LHCN-M2 (cell line): ENCODE results near the gene NCBP2. TPM values are rescaled to one million over a fixed set of nuclear protein-coding genes. Genes with fewer than 3 reads are reported as not detected.

ENCODE experiments used
- DNase-seq: peaks from one replicate; pipeline ENCODE4 v3.0.0-alpha.2; 2012; ENCODE audit warnings: low read depth
- total RNA-seq: library from RNA; depleted of rRNA; stranded (reverse); fragments of >200 nt; gene quantifications from 2 replicates; pipeline ENCODE4 v1.2.3, GENCODE V29; 2014

NCBP2 gene
- total RNA-seq, 1 experiment from 2014 or later = 84.8 TPM

DNA sequence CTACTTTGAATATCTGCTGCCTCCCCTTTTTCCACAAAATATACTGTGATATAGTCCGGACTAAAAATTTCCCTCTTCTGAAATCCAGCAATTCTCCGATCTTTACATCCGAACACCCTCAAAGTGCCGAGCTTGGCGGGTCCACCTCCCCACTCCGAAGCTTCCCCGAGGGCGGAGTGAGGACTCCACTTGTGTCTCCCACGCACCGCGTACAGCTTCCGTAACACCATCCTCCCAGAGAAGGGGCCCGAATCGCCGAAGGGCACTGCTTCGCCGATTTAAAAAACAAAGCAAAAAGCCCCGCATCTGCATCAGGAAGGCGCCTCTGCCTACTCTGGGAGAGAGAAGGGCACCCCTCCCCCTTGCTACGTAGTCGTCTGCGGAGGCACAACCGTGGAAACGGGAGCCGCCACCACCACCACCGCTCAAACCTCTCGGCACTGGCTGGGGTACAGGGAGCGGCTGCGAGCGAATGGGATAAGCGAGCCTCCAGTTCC, 551 bp downstream of the NCBP2 start:
- DNase-seq = no peak

DNA sequence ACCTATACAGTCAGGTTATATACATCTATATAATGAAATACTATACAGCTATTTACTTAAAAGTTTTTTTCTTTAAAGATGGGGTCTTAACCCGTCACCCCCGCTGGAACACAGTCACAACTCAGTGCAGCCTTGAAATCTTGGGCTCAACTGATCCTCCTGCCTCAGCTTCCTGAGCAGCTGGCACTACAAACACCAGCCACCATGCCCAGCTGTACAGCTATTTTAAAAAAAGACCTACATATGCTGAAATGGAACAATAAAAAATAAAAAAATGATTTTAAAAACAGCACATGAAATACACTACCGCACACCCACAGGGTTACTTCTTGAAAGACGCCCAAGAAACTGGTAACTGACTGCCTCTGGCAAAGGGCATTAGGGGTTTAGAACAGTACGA, 3.8 kb downstream of the NCBP2 start:
- DNase-seq = no peak

DNA sequence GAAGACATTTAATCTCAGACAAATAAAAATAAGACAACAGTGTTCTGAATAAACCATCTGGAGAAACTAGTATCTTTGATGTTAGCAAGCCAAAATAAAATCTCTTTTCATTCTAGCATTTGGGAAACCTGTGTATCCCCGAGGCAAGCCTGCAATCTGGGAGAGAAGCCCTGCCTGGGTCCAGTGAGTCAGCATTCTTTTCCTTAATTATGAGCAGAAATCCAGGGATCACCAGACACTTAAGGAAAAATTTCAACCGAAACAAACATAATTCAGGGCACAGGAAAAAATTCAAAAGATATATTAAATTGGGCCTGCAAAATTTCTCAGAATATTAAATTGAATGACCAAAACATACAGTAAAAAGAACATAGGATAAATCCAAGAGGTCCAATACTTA, 4.2 kb downstream of the NCBP2 start:
- no peak for DNase-seq

DNA sequence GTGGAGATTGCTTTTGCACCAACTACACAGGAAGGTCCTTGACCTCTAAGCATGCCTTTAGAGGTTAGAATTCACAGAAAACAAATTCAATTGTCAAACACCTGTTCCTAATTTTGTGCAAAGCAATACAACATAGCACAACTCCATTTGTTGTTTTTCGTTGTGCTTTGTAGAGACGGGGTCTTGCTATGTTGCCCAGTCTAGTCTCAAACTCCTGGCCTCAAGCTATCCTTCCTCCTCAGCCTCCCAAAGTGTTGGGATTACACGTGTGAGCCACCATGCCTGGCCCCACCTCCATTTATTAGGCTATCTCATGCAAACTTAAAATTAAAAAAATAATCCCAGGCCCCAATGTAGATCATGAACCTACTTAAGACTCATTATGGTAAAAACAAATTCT, 6.0 kb downstream of the NCBP2 start:
- DNase-seq = no peak

DNA sequence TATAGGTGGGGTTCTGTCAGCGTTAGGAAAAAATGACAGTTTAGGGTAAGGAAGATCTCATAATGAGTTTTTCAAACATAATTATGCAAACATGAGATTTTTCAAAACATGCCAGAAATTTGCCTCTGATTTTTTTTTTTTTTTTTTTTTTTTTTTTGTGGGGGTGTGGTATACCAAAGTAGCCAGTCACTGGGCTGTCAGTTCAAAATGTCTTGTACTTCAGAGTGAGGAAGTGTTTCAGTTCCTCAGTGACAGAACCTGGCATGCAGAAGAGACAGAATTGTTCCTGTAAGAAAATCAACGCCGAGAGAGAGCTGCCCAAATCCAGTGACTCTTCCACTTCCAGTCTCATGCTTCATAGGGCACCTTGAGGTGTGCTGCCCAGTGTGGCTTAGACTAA, 9.7 kb downstream of the NCBP2 start:
- no peak for DNase-seq

DNA sequence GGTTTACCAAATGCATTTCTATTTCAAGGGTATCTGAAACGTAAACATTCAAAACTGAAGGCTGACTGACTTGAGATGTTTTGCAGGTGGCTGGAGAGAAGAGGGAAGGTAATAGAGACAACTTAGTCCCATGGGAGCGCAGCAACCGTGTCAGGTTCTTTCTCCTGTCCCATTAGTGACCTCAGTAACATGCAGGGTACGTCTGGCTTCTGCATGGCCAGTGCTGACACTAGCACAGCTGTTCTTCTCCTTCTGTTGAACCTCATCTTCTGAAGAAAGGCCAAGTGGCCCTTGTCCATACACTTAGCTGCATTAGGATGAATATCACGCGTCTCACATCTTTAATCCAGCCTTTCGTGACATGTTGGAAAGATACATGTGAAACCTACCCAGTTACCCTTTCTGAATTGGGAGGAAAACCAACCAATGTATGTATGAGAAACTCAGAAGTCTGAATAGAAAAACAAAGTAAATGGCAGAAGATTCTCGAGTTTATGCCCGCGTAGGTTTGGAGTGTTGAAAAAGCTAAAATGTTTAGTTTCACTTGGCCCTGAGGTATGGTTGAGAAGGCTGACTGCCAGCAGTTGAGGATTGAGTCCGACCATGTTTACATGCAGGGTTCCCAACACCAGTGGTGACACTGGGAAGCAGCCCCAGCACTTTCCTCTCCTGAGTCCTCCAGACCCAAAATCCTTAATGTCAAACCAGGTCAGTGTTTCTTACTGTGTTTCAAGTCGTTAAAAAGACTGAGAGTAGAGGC, 10.3 kb downstream of the NCBP2 start:
- no peak for DNase-seq

DNA sequence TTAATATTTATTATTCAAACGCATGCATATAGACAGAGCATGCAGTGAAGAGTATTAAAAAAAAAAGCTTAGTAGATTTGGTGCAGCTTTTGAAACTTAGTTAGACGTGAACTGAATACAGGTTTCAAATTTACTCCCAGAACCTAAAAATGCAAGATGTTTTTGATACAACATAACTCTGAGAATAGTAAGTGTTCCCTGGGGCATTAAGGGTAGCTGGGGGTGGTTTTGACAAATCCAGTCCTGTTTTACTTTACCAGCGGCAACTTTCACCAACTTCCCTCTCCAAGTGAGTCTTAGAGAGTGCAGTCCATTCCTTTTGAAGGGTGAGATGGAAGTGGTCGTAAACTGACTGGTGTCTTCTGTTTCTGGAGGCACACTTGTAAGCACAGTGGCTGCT, 11.2 kb downstream of the NCBP2 start:
- no peak for DNase-seq

DNA sequence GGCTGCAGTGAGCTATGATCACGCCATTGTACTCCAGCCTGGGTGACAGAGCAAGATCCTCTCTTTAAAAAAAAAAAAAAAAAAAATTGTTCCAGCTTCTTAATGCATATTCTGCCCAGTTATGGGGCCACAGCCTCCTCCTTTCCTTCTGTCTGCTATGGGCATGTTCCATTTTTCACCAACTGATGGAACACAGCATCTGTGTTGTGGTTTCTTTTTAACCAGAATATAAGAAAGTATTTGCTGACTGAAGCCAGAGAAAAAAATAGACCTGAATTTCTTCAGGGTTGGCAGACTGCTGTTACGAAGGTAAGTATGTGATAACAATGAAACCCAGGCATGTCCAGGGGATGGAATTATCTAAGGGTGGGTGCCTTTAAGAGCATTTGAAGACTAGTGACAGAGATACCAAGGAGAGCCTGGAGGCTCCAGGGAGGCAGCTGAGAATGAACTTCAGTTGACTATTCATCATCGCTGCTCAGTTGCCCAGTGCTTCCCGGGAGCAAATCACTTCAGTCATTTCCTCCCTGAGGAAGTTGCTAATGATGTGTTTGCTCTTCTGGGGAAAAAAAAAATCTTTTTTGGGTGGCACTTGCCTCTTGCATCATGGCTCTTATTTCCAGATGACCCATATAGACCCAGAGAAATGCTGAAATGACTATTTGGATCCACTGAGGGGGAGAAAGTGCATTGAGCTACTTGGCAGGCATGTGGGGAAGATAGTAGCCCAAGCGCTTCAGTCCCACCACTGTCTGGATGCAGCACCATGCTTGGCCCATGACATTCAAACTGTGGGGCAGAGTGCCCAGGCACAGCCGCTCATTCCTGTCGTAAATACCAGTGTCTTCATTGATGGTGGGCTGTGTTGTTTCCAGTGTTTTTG, 14.5 kb downstream of the NCBP2 start:
- peak; percentile 9 for DNase-seq

DNA sequence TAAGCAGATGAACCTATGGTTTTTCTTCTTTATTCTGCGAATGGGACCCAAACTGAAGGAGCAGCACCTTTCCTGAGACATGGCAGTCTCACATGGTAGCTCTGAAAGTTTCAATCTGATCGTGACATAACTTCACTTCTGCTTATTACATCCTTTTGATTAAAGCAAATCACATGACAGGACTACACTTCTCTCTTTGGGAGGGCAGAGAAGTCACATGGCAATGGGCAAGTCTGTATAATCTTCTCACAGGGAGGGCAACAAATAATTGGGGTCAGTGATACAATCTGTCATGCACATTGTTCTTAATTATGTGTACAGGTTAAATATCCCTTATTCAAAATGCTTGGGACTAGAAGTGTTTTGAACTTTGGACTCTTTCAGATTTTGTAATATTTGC, 21.6 kb downstream of the NCBP2 start:
- no peak for DNase-seq

DNA sequence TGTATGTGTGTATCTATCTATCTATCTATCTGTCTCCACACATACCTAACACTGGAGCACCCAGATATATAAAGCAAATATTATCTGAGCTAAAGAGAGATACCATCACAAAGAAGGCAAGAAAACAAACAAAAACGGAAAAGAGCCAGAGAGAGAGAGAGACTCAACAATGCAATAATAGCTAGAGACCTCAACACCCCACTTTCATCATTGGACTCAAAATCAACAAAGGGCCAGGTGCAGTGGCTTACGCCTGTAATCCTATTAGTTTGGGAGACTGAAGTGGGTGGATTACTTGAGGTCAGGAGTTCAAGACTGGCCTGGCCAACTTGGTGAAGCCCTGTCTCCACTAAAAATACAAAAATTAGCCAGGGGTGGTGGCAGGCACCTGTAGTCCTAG, 23.4 kb downstream of the NCBP2 start:
- DNase-seq = no peak

DNA sequence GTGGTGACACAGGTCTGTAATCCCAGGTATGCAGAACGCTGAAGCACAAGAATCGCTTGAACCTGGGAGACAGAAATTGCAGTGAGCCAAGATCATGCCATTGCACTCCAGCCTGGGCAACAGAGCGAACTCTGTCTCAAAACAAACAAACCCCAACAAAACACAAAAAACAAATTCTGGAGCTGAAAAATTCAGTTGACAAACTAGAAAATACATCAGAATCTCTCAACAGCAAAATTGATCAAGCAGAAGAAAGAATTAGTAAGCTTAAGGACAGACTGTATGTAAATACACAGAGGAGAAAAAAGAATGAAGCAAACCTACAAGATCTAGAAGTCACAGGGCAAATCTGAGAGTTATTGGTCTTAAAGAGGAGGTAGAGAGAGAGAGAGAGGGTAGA, 25.3 kb downstream of the NCBP2 start:
- DNase-seq = no peak

DNA sequence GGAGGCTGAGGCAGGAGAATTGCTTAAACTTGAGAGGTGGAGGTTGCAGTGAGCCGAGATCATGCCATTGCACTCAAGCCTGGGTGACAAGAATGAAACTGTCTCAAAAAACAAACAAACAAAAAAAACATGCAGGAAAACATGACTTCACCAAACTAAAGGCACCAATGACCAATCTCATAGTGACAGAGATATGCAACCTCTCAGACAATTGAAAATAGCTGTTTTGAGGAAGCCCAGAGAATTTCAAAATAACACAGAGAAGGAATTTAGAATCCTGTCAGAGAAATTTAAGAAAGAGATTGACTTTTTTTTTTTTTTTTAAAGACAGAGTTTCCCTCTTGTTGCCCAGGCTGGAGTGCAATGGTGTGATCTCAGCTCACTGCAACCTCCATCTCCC, 26.1 kb downstream of the NCBP2 start:
- no peak for DNase-seq

DNA sequence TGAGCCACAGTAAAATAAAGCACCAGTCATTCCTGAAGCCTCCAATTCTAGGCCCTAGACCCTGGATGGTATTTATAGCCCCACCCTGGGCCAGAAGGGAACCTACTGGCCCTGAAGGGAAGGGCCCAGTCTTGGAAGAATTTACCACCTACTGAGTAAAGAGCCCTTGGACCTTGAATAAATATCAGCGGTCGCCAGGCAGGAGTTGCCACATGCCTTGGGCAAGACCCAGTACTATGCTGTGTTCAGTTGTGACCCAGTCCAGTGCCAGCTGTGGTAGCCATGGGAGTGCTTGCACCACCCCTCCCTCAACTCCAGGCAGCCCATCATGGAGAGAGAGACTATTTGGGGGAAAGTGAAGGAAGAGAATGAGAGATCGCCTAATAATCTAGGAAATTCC, 27.0 kb downstream of the NCBP2 start:
- DNase-seq = no peak

DNA sequence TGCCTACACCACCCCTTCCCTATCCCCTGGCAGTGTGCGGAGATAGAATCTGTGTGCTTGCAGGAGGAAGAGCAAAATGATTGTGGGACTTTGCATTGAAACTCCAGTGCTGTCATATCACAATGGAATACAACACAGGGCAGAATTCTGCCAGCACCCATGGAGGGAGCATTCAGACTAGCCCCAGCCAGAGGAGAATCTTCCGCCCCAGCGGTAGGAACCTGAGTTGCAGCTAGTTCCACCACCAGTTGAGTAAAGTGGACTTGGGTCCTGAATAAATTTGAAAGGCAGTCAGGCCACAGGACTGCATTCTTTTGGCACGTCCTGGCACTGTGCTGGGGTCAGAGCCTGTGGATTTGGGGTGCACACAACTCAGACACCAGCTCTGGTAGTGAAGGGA, 27.5 kb downstream of the NCBP2 start:
- no peak for DNase-seq

DNA sequence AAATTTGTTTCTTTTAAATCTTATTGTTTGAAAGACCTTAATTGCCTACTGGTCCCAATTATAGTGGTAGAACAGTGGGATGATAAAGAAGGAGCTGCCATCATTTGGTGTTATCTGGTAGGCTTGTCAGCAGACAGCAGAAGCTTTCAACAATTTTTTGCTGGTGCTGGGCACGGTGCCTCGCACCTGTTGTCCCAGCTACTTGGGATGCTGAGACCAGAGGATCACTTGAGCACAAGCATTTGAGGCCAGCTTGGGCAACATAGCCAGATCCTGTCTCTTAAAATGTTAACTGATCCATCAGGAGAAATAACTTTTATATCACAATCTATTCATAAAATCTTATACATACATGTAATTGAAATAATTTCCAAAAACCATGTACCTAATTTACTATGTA, 38.6 kb downstream of the NCBP2 start:
- DNase-seq = no peak

DNA sequence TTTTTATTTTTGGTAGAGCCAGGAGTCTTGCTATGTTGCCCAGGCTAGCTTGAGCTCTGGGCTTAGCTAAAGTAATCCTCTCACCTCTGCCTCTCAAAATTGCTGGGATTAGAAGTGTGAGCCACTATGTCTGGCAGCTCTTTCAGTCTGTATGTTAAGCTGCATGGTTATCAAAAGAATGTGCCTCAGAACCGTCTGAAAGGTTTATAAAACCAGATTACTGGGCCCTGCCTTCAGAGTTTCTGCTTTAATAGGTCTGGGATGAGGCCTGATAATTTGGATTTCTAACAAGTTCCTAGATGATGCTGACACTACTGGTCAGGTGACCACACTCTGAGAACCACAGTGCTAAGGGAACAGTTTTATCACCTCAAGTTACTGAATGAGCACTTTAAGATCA, 40.0 kb downstream of the NCBP2 start:
- no peak for DNase-seq

DNA sequence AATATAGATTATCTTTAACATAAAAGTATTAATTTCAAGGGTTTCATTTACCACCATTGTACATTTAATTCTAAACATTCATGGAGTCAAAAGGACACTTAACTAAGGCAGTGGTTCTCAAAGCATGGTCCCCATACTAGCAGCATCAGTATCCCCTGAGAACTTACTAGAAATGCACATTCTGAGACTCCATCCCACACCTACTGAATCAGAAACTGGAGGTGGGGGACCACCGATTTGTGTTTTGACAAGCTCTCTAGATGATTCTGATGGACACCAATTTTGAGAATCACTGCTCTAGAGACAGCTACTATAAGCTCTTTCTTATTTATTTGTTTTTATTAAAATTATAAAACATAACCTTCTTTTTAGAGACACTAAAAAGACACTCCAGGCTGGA, 40.6 kb downstream of the NCBP2 start:
- DNase-seq = no peak

DNA sequence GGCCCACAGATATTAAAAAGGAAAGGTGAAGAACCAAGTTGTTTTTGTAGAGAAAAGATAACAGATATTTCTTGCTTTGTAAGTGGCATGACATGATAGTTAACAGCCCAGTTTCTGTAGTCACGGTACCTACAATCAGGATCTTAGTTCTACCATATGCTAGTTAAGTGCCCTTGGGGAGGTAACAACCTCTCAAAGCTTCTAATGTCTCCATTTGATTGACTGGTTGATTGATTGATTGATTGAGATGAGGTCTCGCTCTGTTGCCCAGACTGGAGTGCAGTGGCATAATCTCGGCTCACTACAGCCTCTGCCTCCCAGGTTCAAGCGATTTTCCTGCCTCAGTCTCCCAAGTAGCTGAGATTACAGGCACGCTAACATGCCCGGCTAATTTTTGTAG, 46.1 kb downstream of the NCBP2 start:
- DNase-seq = no peak

DNA sequence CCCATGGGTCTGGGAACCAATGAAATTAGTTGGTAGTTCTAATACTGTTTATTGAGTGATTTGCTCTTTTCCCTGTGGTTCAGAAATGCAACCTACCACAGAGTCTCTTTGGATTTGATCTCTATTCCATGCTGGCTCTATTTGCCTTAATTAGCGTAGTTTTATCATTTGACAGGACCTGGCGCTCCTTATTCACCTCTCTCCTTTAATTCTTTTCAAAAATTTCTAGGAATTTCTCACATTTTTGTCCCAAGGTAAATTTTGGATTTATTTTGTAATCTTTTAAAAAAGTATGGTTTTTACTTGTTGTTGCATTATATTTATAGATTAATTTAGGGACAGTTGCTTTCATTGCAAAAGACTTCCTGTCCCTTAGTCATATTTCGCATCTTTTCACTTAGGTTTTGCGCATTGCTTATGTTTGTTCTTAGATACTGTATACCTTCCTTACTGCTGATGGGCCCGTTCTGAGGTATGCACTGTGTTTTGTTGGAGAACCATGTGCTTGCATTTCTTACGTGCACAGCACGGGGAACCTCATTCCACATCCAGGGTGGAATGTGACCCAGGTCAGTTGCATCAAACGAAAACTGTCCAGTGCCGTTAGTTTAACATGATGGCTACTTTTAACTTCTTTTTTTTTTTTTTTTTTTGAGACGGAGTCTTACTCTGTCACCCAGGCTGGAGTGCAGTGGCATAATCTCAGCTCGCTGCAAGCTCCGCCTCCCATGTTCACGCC, 47.6 kb downstream of the NCBP2 start:
- no peak for DNase-seq

DNA sequence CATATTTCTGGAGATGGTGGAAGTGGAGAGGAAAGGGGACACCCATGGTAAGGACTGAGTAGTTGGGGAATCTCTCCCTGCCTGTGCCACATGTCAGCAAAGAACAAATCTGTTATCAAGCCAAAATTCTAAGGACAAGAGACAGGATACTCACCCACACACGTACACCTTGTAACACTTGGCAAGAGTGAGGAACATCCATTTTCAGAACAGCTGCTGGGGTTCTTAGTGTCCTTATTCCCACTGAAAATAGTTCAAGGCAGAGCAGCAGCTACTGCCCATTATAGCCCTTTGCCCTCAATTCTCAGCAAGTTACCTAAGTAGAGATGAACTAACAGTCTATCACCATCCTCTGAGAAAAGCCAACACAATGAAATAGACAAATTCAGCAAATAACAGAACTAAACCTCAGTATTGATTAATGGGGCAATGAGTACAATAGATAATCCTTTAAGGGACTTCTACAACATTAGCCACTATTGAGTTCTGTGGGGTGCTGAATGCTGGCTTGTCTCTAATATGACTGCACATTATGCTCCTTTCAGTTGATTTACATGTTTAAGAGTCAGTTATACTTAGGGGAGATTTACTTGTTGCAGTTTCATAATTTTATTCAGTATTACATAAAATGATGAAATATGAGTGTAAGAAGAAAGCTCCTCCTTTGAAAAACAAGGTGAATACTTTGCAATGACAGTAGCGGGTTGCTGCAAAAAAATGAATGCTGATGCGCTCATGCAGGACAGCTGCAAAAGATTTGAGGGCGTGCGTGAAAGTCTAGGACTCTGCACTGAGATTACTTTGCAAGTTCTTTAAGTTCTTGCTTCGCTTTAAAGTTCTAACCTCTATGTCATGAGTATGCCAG, 52.3 kb downstream of the NCBP2 start:
- peak; percentile 13 for DNase-seq

DNA sequence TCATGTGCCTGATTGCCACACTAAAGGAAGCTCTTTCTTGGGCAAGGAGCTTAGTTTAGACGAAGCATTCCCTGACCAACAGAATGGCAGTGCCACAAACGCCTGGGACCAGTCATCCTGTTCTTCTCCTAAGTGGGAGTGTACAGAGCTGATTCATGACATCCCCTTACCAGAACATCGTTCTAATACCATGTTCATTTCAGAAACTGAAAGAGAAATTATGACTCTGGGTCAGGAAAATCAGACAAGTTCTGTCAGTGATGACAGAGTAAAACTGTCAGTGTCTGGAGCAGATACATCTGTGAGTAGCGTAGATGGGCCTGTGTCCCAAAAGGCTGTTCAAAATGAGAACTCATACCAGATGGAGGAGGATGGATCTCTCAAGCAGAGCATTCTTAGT, 56.2 kb downstream of the NCBP2 start:
- DNase-seq = no peak
